ENCODE results near the gene SNTG2.
"Not testable (repeated sequence)": the region's sequence is repeated elsewhere in the genome, so short reads cannot be mapped to it uniquely, and the experiment has no call there.

The SNTG2 gene

GRCh38 chr2:1377473-1377872 is 426.8 kb downstream of the SNTG2 start:
- DNase-seq (ENCODE audit: low read depth), result no peak

- no peak for DNase-seq (ENCODE audit: low read depth)
These were observed 428.0 kb downstream of the SNTG2 start for GRCh38 chr2:1378456-1379150.

- no peak for DNase-seq (ENCODE audit: low read depth)
These were observed 431.0 kb downstream of the SNTG2 start for GRCh38 chr2:1381644-1382043.

GRCh38 chr2:1387954-1388725 is 437.5 kb downstream of the SNTG2 start:
- DNase-seq (ENCODE audit: low read depth), result not testable (repeated sequence)

GRCh38 chr2:1390118-1390517 is 439.5 kb downstream of the SNTG2 start:
- DNase-seq (ENCODE audit: low read depth), result not testable (repeated sequence)

- no peak for DNase-seq (ENCODE audit: low read depth)
These were observed 442.7 kb downstream of the SNTG2 start for GRCh38 chr2:1393321-1393720.

- DNase-seq (ENCODE audit: low read depth), result no peak
These were observed 444.2 kb downstream of the SNTG2 start for GRCh38 chr2:1394709-1395408.

GRCh38 chr2:1397350-1397749 is 446.7 kb downstream of the SNTG2 start:
- no peak for DNase-seq (ENCODE audit: low read depth)

GRCh38 chr2:1398191-1398590 is 447.5 kb downstream of the SNTG2 start:
- DNase-seq (ENCODE audit: low read depth), result no peak

GRCh38 chr2:1400943-1401735 is 450.5 kb downstream of the SNTG2 start:
- DNase-seq (ENCODE audit: low read depth), result no peak

- DNase-seq (ENCODE audit: low read depth), result no peak
These were observed 451.4 kb downstream of the SNTG2 start for GRCh38 chr2:1402064-1402463.

- DNase-seq (ENCODE audit: low read depth), result no peak
These were observed 452.9 kb downstream of the SNTG2 start for GRCh38 chr2:1403565-1403964.

- no peak for DNase-seq (ENCODE audit: low read depth)
These were observed 454.5 kb downstream of the SNTG2 start for GRCh38 chr2:1405124-1405523.

GRCh38 chr2:1405967-1406366 is 455.3 kb downstream of the SNTG2 start:
- DNase-seq (ENCODE audit: low read depth), result no peak

- no peak for DNase-seq (ENCODE audit: low read depth)
These were observed 455.8 kb downstream of the SNTG2 start for GRCh38 chr2:1406434-1406833.

- no peak for DNase-seq (ENCODE audit: low read depth)
These were observed 457.5 kb downstream of the SNTG2 start for GRCh38 chr2:1407950-1408675.

- DNase-seq (ENCODE audit: low read depth), result no peak
These were observed 462.6 kb downstream of the SNTG2 start, which contains the start of gene TPO for GRCh38 chr2:1413156-1413710. Gene TPO (plus strand): TSS chr2:1413463. CDS start chr2:1414409, 946 bp downstream.

GRCh38 chr2:1414121-1414520 is 463.5 kb downstream of the SNTG2 start:
- no peak for DNase-seq (ENCODE audit: low read depth)

- DNase-seq (ENCODE audit: low read depth), result not testable (repeated sequence)
These were observed 464.3 kb downstream of the SNTG2 start for GRCh38 chr2:1414901-1415300.

- no peak for DNase-seq (ENCODE audit: low read depth)
These were observed 464.9 kb downstream of the SNTG2 start for GRCh38 chr2:1415501-1415900.

Measured in stimulated activated CD8-positive, alpha-beta memory T cell treated with anti-CD3 and anti-CD28 coated beads, Interleukin-15, amount 100 ng/mL, for 24 hours (primary cell).